Adrenal gland (tissue), 12 donors: ENCODE results near the gene OPN1MW2. TPM values are rescaled to one million over a fixed set of nuclear protein-coding genes. Genes with fewer than 3 reads are reported as not detected.
"Not testable (repeated sequence)": the region's sequence is repeated elsewhere in the genome, so short reads cannot be mapped to it uniquely, and the experiment has no call there.

Experiments
- DNase-seq, 7 donors: peaks; one replicate each; pipeline ENCODE4 v3.0.0-alpha.2; 2019 to 2020
- H3K27ac ChIP-seq, 5 donors: fragments of 200-600 bp; sonication (generic) in 4 of 5; 1 replicate in 3 of 5; 2 replicates in 2 of 5; pipeline versions ENCODE4 v1.5.1 to v1.8.0; 2016 to 2020; ENCODE audit warnings: mild to moderate bottlenecking in 1 of 5
- H3K27me3 ChIP-seq: fragments of 200-600 bp; 2 replicates; pipeline ENCODE4 v1.8.0; 2021
- H3K36me3 ChIP-seq, 2 donors: fragments of 200-600 bp; replicated peaks in 1 of 2; 1 replicate in 1 of 2; 2 replicates in 1 of 2; pipeline versions ENCODE4 v1.5.1 to v1.8.0; 2018 to 2022
- H3K4me1 ChIP-seq, 2 donors: fragments of 200-600 bp; replicated peaks in 1 of 2; 1 replicate in 1 of 2; 2 replicates in 1 of 2; pipeline versions ENCODE4 v1.5.1 to v1.8.0; 2018 to 2021
- H3K4me3 ChIP-seq, 4 donors: fragments of 200-600 bp; sonication (generic) in 3 of 4; one replicate each; pipeline ENCODE4 v1.5.1; 2016 to 2018
- H3K9me3 ChIP-seq, 3 donors: fragments of 200-600 bp; sonication (generic) in 1 of 3; replicated peaks in 1 of 3; 1 replicate in 2 of 3; 2 replicates in 1 of 3; pipeline versions ENCODE4 v1.5.1 to v1.8.0; 2016 to 2021
- WGBS, 4 donors: extraction: QIAGEN DNeasy Blood & Tissue Kit in 2 of 4; methylation state at CpG; one replicate each; pipeline versions ENCODE4 v1.1.5 to v1.1.7; 2013 to 2017; 5-methylcytosine and 5-hydroxymethylcytosine counted together
- intact Hi-C, 2 donors: fragments of 100-400 bp; cut with DNase I; formaldehyde crosslinking; loops; one replicate each; pipeline versions ENCODE4 v1.14.1 to v1.15.0; 2022 to 2023
- polyA plus RNA-seq, 3 donors: library from polyadenylated mRNA; stranded (reverse); fragments of 200-250 nt in 2 of 3; fragments of 350-450 nt in 1 of 3; fragmentation: Illumina TruSeq in 1 of 3; extraction: RNeasy Lipid Tissue Mini Kit (QIAGEN cat#74804) in 1 of 3; gene quantifications; one replicate each; pipeline ENCODE4 v1.2.3, GENCODE V29; 2013 to 2014
- total RNA-seq, 9 donors: library from RNA; depleted of rRNA in 4 of 9; stranded (reverse); fragments of >200 nt in 4 of 9; fragments of 120-200 nt in 1 of 9; fragmentation: NEBNext Ultra II Directional in 1 of 9; extraction: Animal tissue kit (Norgen Biotek cat#: 25700) in 1 of 9; gene quantifications; one replicate each; pipeline versions ENCODE4 v1.1.0 to v1.2.4, GENCODE V29; 2013 to 2023
- donor health status: healthy with polysubstance abuse.
- donor health status: Bipolar disorder and iron deficiency.
- donor health status: DM: yes; HTN: yes; CAD: no.
- donor health status: DM: no; HTN: no; CAD: no.
- donor health status: DM: no; HTN: no; CAD: no.
- donor health status: DM: yes; HTN: yes; CAD: no.

OPN1MW2 gene
- total and polyA plus RNA-seq, 12 donors, result not detected

- H3K27me3 ChIP-seq, DNase-seq, H3K9me3 ChIP-seq, intact Hi-C loops, H3K27ac ChIP-seq, H3K36me3 ChIP-seq, H3K4me3 ChIP-seq, H3K4me1 ChIP-seq: not testable (repeated sequence)
- no CpG with 5 or more reads among the region's 3 CpGs for WGBS, 4 donors
Measured at GRCh38 chrX:154269245-154269644, 49.7 kb downstream of the OPN1MW2 start.

Other genes with a start within 250 kb of the OPN1MW2 start
- gene HCFC1, start 247.9 kb upstream of the OPN1MW2 start, total RNA-seq, result 10 to 100 TPM in 8 of 9 donors, 1 to 10 TPM in 1; 9.2 to 77.1 (median 57.8) TPM
- 10 to 100 TPM; 15.3 to 32.7 (median 19.6) TPM for gene HCFC1, start 247.9 kb upstream of the OPN1MW2 start, polyA plus RNA-seq
- gene TMEM187, start 247.0 kb upstream of the OPN1MW2 start, total RNA-seq, result 10 to 100 TPM in 7 of 9 donors, 1 to 10 TPM in 2; 5.7 to 29.2 (median 16.7) TPM
- gene TMEM187, start 247.0 kb upstream of the OPN1MW2 start, polyA plus RNA-seq, result 1 to 10 TPM; 4.0 to 6.8 (median 5.3) TPM
- gene IRAK1, start 199.9 kb upstream of the OPN1MW2 start, total RNA-seq, result 100 to 1,000 TPM in 4 of 9 donors, 10 to 100 TPM in 5; 48.2 to 142 (median 98.0) TPM
- gene IRAK1, start 199.9 kb upstream of the OPN1MW2 start, polyA plus RNA-seq, result 10 to 100 TPM; 36.9 to 70.1 (median 63.4) TPM
- gene MECP2, start 122.0 kb upstream of the OPN1MW2 start, total RNA-seq, result 10 to 100 TPM; 16.9 to 67.7 (median 60.2) TPM
- gene MECP2, start 122.0 kb upstream of the OPN1MW2 start, polyA plus RNA-seq, result 10 to 100 TPM; 23.3 to 28.6 (median 24.5) TPM
- gene OPN1LW, start 75.5 kb upstream of the OPN1MW2 start, total RNA-seq, result not detected
- not detected for gene OPN1LW, start 75.5 kb upstream of the OPN1MW2 start, polyA plus RNA-seq
- not detected for gene OPN1MW, start 37.2 kb upstream of the OPN1MW2 start, total RNA-seq
- gene OPN1MW, start 37.2 kb upstream of the OPN1MW2 start, polyA plus RNA-seq, result not detected
- gene OPN1MW3, start 37.8 kb downstream of the OPN1MW2 start, total RNA-seq, result not detected
- gene OPN1MW3, start 37.8 kb downstream of the OPN1MW2 start, polyA plus RNA-seq, result not detected
- gene TEX28, start 75.4 kb downstream of the OPN1MW2 start, total RNA-seq, result under 1 TPM in 1 of 9 donors, not detected in 8; 0.18 TPM
- gene TEX28, start 75.4 kb downstream of the OPN1MW2 start, polyA plus RNA-seq, result under 1 TPM in 1 of 3 donors, not detected in 2; 0.07 TPM
- gene TKTL1, start 76.0 kb downstream of the OPN1MW2 start, total RNA-seq, result 1 to 10 TPM in 1 of 9 donors, under 1 TPM in 4, not detected in 4; 0.16 to 1.1 (median 0.56) TPM
- gene TKTL1, start 76.0 kb downstream of the OPN1MW2 start, polyA plus RNA-seq, result under 1 TPM in 1 of 3 donors, not detected in 2; 0.31 TPM
- gene FLNA, start 154.9 kb downstream of the OPN1MW2 start, total RNA-seq, result 100 to 1,000 TPM in 8 of 9 donors, 10 to 100 TPM in 1; 57.0 to 979 (median 499) TPM
- gene FLNA, start 154.9 kb downstream of the OPN1MW2 start, polyA plus RNA-seq, result 100 to 1,000 TPM; 169 to 861 (median 612) TPM
- 10 to 100 TPM in 8 of 9 donors, 1 to 10 TPM in 1; 7.7 to 82.7 (median 46.5) TPM for gene EMD, start 159.5 kb downstream of the OPN1MW2 start, total RNA-seq
- 10 to 100 TPM; 75.9 to 95.2 (median 79.1) TPM for gene EMD, start 159.5 kb downstream of the OPN1MW2 start, polyA plus RNA-seq
- 1,000 to 10,000 TPM in 8 of 9 donors, 100 to 1,000 TPM in 1; 626 to 5,287 (median 2,456) TPM for gene RPL10, start 178.6 kb downstream of the OPN1MW2 start, total RNA-seq
- gene RPL10, start 178.6 kb downstream of the OPN1MW2 start, polyA plus RNA-seq, result 1,000 to 10,000 TPM; 1,725 to 3,645 (median 2,430) TPM
- gene DNASE1L1, start 189.5 kb downstream of the OPN1MW2 start, total RNA-seq, result 100 to 1,000 TPM in 1 of 9 donors, 10 to 100 TPM in 7, 1 to 10 TPM in 1; 9.3 to 101 (median 47.8) TPM
- 10 to 100 TPM; 17.2 to 48.0 (median 42.7) TPM for gene DNASE1L1, start 189.5 kb downstream of the OPN1MW2 start, polyA plus RNA-seq
- gene TAFAZZIN, start 191.8 kb downstream of the OPN1MW2 start, total RNA-seq, result 10 to 100 TPM; 15.0 to 47.1 (median 26.4) TPM
- 100 to 1,000 TPM in 2 of 3 donors, 1 to 10 TPM in 1; 8.6 to 142 (median 103) TPM for gene TAFAZZIN, start 191.8 kb downstream of the OPN1MW2 start, polyA plus RNA-seq
- 100 to 1,000 TPM in 6 of 9 donors, 10 to 100 TPM in 3; 68.8 to 170 (median 135) TPM for gene ATP6AP1, start 208.9 kb downstream of the OPN1MW2 start, total RNA-seq
- gene ATP6AP1, start 208.9 kb downstream of the OPN1MW2 start, polyA plus RNA-seq, result 100 to 1,000 TPM in 1 of 3 donors, 10 to 100 TPM in 2; 55.4 to 133 (median 56.8) TPM
- gene GDI1, start 217.4 kb downstream of the OPN1MW2 start, total RNA-seq, result 100 to 1,000 TPM in 8 of 9 donors, 10 to 100 TPM in 1; 85.6 to 142 (median 112) TPM
- 100 to 1,000 TPM; 155 to 287 (median 216) TPM for gene GDI1, start 217.4 kb downstream of the OPN1MW2 start, polyA plus RNA-seq
- 10 to 100 TPM; 25.1 to 74.5 (median 51.1) TPM for gene FAM50A, start 224.4 kb downstream of the OPN1MW2 start, total RNA-seq
- gene FAM50A, start 224.4 kb downstream of the OPN1MW2 start, polyA plus RNA-seq, result 100 to 1,000 TPM; 104 to 451 (median 241) TPM
- gene PLXNA3, start 238.5 kb downstream of the OPN1MW2 start, total RNA-seq, result 10 to 100 TPM in 7 of 9 donors, 1 to 10 TPM in 2; 2.1 to 46.3 (median 12.1) TPM
- gene PLXNA3, start 238.5 kb downstream of the OPN1MW2 start, polyA plus RNA-seq, result 10 to 100 TPM; 22.3 to 83.6 (median 27.4) TPM